ENCODE results near the gene WDR47.

DNA sequence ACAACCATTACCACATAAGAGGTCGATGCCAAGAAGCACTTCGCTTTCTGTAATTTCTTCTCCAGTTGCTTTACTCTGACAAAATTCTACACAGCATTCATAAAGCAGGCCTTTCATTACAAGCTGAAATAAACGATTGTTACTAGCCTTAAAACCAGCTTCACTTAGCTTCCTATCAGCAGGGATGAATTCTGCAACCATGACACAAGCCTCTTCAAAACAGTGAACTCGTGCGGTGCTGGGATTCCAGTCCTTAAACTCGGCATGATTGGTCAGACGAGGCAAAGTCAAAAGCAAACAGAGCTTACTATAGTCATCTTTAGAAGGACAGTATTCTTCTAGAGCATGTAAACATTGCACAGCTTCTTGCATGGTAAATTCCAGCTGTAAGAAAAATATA lies 30.6 kb downstream of the WDR47 start:
- TF ChIP-seq, protein P1, sequence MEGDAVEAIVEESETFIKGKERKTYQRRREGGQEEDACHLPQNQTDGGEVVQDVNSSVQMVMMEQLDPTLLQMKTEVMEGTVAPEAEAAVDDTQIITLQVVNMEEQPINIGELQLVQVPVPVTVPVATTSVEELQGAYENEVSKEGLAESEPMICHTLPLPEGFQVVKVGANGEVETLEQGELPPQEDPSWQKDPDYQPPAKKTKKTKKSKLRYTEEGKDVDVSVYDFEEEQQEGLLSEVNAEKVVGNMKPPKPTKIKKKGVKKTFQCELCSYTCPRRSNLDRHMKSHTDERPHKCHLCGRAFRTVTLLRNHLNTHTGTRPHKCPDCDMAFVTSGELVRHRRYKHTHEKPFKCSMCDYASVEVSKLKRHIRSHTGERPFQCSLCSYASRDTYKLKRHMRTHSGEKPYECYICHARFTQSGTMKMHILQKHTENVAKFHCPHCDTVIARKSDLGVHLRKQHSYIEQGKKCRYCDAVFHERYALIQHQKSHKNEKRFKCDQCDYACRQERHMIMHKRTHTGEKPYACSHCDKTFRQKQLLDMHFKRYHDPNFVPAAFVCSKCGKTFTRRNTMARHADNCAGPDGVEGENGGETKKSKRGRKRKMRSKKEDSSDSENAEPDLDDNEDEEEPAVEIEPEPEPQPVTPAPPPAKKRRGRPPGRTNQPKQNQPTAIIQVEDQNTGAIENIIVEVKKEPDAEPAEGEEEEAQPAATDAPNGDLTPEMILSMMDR (IDR thresholded peaks at IDR 0.05 in 2 of 3, conservative IDR thresholded peaks at IDR 0.05 in 1 of 3; ENCODE audit: control insufficient read depth in 2 of 3, extremely low read depth in 1 of 3, insufficient read depth in 1 of 3, low read depth in 3 of 3, low read length in 3 of 3) = no peak
- TF ChIP-seq, protein P2, sequence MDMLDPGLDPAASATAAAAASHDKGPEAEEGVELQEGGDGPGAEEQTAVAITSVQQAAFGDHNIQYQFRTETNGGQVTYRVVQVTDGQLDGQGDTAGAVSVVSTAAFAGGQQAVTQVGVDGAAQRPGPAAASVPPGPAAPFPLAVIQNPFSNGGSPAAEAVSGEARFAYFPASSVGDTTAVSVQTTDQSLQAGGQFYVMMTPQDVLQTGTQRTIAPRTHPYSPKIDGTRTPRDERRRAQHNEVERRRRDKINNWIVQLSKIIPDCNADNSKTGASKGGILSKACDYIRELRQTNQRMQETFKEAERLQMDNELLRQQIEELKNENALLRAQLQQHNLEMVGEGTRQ (IDR thresholded peaks at IDR 0.05; ENCODE audit: borderline replicate concordance, low read depth, low read length) = no peak
- TF ChIP-seq EZH2 (IDR thresholded peaks at IDR 0.05; ENCODE audit: borderline replicate concordance, control insufficient read depth, low read depth, low read length) = no peak
- no peak for TF ChIP-seq TAF1 (IDR thresholded peaks at IDR 0.05; ENCODE audit: borderline replicate concordance, low read depth, low read length)
- TF ChIP-seq CREB1 (IDR thresholded peaks at IDR 0.05; ENCODE audit: low read depth) = no peak
- TF ChIP-seq, protein P3, sequence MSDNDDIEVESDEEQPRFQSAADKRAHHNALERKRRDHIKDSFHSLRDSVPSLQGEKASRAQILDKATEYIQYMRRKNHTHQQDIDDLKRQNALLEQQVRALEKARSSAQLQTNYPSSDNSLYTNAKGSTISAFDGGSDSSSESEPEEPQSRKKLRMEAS (IDR thresholded peaks at IDR 0.05; ENCODE audit: low read depth, low read length) = no peak
- no peak for TF ChIP-seq SIX5 (IDR thresholded peaks at IDR 0.05; ENCODE audit: low read depth, low read length, severe bottlenecking)
- TF ChIP-seq HDAC6 (IDR thresholded peaks at IDR 0.05; ENCODE audit: unreplicated experiment) = no peak
- TF ChIP-seq CBX5 (IDR thresholded peaks at IDR 0.05; ENCODE audit: low read depth) = no peak
- no peak for TF ChIP-seq RFX5 (IDR thresholded peaks at IDR 0.05; ENCODE audit: low read depth, low read length)
- no peak for TF ChIP-seq POLR2AphosphoS5 (IDR thresholded peaks at IDR 0.05; ENCODE audit: low read length)
- TF ChIP-seq CHD2 (IDR thresholded peaks at IDR 0.05; ENCODE audit: borderline replicate concordance, low read depth, low read length) = no peak
- TF ChIP-seq, protein P4, sequence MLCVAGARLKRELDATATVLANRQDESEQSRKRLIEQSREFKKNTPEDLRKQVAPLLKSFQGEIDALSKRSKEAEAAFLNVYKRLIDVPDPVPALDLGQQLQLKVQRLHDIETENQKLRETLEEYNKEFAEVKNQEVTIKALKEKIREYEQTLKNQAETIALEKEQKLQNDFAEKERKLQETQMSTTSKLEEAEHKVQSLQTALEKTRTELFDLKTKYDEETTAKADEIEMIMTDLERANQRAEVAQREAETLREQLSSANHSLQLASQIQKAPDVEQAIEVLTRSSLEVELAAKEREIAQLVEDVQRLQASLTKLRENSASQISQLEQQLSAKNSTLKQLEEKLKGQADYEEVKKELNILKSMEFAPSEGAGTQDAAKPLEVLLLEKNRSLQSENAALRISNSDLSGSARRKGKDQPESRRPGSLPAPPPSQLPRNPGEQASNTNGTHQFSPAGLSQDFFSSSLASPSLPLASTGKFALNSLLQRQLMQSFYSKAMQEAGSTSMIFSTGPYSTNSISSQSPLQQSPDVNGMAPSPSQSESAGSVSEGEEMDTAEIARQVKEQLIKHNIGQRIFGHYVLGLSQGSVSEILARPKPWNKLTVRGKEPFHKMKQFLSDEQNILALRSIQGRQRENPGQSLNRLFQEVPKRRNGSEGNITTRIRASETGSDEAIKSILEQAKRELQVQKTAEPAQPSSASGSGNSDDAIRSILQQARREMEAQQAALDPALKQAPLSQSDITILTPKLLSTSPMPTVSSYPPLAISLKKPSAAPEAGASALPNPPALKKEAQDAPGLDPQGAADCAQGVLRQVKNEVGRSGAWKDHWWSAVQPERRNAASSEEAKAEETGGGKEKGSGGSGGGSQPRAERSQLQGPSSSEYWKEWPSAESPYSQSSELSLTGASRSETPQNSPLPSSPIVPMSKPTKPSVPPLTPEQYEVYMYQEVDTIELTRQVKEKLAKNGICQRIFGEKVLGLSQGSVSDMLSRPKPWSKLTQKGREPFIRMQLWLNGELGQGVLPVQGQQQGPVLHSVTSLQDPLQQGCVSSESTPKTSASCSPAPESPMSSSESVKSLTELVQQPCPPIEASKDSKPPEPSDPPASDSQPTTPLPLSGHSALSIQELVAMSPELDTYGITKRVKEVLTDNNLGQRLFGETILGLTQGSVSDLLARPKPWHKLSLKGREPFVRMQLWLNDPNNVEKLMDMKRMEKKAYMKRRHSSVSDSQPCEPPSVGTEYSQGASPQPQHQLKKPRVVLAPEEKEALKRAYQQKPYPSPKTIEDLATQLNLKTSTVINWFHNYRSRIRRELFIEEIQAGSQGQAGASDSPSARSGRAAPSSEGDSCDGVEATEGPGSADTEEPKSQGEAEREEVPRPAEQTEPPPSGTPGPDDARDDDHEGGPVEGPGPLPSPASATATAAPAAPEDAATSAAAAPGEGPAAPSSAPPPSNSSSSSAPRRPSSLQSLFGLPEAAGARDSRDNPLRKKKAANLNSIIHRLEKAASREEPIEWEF (IDR thresholded peaks at IDR 0.05; ENCODE audit: insufficient replicate concordance, low read depth, low read length) = no peak
- TF ChIP-seq NR2C2 (IDR thresholded peaks at IDR 0.05; ENCODE audit: borderline replicate concordance, control insufficient read depth, insufficient read length, low read depth) = no peak
